PFSK-1 (cell line): Measurements from ENCODE around the gene C1QTNF1.

ENCODE experiments used
- FOXP2 ChIP-seq: optimal IDR thresholded peaks from 2 replicates; pipeline ENCODE3; 2011; ENCODE audit warnings: borderline replicate concordance, control low read depth, inconsistent platforms; ENCODE audit not compliant: insufficient read depth; ENCODE audit errors: extremely low read length, extremely low read depth
- POLR2AphosphoS5 ChIP-seq: IDR thresholded peaks from 2 replicates; pipeline ENCODE4 v1.6.1; 2012; ENCODE audit warnings: low read depth, mild to moderate bottlenecking, control low read depth, low read length, moderate library complexity
- SIN3A ChIP-seq: IDR thresholded peaks from 2 replicates; pipeline ENCODE4 v1.6.1; 2012; ENCODE audit warnings: mild to moderate bottlenecking, low read length, moderate library complexity, borderline replicate concordance; ENCODE audit not compliant: insufficient read depth
- TAF1 ChIP-seq: IDR thresholded peaks from 2 replicates; pipeline ENCODE4 v1.6.1; 2012; ENCODE audit warnings: low read length, control low read depth, borderline replicate concordance; ENCODE audit not compliant: insufficient read depth
- TF ChIP-seq, protein P1 (sequence below), 2 experiments: IDR thresholded peaks; 2 replicates each; pipeline versions ENCODE4 v1.6.1 to v1.8.0; 2011 to 2012; ENCODE audit warnings: low read depth in 2 of 2, low read length in 2 of 2, control low read depth in 1 of 2, inconsistent platforms in 1 of 2, mild to moderate bottlenecking in 1 of 2, moderate library complexity in 1 of 2; ENCODE audit not compliant: insufficient read depth in 1 of 2

Gene C1QTNF1

DNA sequence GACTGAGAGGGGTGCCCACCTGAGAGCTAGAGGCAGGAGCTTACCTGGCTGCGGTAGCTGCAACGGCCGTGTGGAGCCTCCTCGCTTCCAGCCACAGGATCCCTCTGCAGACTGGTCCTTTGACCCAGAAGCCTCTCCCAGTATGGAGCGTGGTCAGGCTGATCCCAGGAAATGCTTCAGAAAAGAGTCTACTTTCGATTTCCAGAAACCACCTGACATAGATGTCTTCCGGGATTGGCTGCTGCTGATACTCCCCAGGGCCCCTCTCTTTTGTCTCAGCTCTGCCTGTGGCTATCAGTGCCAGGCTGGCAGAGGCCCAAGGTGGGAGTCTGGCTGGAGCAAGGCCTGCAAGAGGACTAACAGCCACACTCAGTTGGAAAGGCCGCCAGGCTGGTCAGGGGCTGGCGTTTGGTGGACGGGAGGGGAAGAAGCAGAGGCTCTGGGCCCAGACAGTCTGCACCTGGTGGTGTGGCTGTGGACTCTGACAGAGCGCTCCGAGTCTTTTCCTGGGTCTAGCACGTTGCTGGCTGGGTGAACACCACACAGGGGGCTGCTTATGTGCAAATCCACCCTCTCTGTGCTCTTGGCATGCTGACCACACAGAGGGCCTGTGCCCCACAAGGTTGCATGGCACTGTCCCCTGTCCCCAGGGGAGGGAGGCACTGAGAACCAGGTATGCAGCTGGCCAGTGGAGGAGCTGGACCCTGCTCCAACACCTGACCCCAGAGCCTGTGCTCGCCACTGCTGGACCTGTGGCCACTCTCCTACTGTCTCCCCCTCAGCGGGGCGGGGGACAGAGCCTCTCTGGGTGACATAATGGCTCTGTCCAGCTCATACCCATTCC lies 44.0 kb upstream of the C1QTNF1 start, which contains the start of gene LGALS3BP:
Gene LGALS3BP, minus strand, starts transcription at position 144 of the 844 bp plus-strand sequence. CDS start 2,732 bp downstream, outside the sequence.
- TF ChIP-seq SIN3A: 0 out of 2 replicates have a peak, but pooled peaks have one; percentile 49
- TF ChIP-seq, protein P1, sequence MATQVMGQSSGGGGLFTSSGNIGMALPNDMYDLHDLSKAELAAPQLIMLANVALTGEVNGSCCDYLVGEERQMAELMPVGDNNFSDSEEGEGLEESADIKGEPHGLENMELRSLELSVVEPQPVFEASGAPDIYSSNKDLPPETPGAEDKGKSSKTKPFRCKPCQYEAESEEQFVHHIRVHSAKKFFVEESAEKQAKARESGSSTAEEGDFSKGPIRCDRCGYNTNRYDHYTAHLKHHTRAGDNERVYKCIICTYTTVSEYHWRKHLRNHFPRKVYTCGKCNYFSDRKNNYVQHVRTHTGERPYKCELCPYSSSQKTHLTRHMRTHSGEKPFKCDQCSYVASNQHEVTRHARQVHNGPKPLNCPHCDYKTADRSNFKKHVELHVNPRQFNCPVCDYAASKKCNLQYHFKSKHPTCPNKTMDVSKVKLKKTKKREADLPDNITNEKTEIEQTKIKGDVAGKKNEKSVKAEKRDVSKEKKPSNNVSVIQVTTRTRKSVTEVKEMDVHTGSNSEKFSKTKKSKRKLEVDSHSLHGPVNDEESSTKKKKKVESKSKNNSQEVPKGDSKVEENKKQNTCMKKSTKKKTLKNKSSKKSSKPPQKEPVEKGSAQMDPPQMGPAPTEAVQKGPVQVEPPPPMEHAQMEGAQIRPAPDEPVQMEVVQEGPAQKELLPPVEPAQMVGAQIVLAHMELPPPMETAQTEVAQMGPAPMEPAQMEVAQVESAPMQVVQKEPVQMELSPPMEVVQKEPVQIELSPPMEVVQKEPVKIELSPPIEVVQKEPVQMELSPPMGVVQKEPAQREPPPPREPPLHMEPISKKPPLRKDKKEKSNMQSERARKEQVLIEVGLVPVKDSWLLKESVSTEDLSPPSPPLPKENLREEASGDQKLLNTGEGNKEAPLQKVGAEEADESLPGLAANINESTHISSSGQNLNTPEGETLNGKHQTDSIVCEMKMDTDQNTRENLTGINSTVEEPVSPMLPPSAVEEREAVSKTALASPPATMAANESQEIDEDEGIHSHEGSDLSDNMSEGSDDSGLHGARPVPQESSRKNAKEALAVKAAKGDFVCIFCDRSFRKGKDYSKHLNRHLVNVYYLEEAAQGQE (IDR thresholded peaks at IDR 0.05; ENCODE audit: insufficient read depth in 1 of 2, low read depth in 2 of 2, low read length in 2 of 2): 0 out of 4 replicates have a peak, but pooled peaks of 1 of the 2 experiments have one; percentile 16
- TF ChIP-seq POLR2AphosphoS5: peak; percentile 83; the same call in 1 of the 2 replicates
- TF ChIP-seq TAF1: peak; percentile 88; the same call in 1 of the 2 replicates
- peak; percentile 25 for TF ChIP-seq FOXP2

DNA sequence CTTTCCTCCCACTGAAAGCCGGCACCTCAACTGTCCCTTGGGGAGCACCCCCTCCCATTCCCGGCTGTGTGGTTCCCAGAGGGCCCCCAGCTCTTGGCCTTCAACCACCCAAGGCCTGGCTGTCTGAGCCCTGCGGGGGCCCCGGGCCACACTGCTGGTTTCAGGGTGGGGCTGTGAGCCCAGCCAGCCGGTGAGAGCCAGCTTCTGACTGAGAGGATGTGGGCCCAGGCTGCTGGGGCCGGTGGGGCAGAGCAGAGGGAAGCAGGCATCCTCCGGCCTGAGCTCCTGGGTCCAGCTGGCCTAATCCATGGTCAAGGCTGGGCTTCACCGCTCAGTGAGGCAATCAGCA lies 43.4 kb upstream of the C1QTNF1 start:
- TF ChIP-seq FOXP2: no peak
- TF ChIP-seq POLR2AphosphoS5: no peak
- TF ChIP-seq TAF1: no peak
- no peak for TF ChIP-seq SIN3A
- TF ChIP-seq, protein P1 (IDR thresholded peaks at IDR 0.05; ENCODE audit: insufficient read depth in 1 of 2, low read depth in 2 of 2, low read length in 2 of 2): no peak

DNA sequence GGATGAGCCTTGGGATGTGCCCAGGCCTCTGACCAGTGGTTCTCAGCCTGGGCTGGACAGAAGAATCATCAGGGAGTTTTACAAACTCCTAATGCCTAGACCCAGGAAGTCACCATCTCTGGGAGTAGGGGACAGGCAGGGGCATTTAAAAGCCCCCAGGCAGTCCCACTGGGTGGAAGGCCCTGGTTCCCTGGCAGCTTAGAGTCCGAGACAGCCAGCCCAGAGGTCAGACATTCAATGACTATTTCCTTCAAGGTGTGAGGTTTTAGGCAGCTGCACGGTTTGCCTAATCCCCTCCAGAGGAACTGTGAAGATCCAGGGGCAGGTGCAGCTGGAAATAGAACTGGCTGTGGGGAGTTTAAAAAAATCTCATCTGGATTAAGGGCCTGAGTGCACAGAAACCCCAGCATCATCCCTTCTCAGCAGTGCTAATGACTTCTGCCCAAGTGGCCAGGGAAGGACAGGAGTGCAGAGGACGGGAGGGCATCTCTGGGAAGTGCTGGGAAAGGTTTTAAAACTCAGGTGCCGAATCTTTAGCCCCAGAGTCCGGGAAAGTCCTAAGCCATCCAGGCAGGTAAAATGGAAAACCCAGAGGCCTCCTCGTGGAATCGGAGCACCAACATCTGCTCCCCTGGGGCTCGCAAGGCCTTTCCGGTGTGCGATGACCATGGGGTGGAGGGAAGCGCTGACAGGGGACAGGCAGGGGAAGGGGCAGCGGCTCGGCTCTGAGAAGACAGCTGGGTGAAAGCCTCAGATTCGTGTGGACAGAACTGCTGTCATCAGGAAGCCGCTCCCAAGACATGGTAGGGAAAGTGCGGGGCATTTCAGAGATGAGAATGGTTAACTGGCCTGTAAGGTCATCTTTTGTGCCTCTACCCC lies 42.7 kb upstream of the C1QTNF1 start:
- TF ChIP-seq SIN3A: no peak
- TF ChIP-seq POLR2AphosphoS5: no peak
- no peak for TF ChIP-seq FOXP2
- no peak for TF ChIP-seq TAF1
- TF ChIP-seq, protein P1 (IDR thresholded peaks at IDR 0.05; ENCODE audit: insufficient read depth in 1 of 2, low read depth in 2 of 2, low read length in 2 of 2): no peak

DNA sequence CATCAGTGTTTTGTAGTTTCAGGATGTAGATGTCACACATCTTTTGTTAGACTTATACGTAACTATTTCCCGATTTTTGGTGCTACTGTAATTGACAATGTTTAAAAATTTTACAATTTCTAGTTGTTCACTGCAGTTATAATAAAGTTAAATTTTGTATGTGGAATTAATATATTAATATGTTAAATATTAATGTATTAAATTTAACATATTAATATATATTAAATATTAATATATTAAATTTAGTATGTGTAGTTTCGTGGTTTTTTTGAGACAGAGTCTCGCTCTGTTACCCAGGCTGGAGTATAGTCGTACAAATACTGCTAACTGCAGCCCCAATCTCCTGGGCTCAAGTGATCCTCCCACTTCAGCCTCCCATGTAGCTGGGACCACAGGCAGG lies 38.6 kb upstream of the C1QTNF1 start:
- TF ChIP-seq, protein P1 (IDR thresholded peaks at IDR 0.05; ENCODE audit: insufficient read depth in 1 of 2, low read depth in 2 of 2, low read length in 2 of 2): no peak
- TF ChIP-seq TAF1 (no peak), FOXP2 (no peak), SIN3A (no peak), POLR2AphosphoS5 (no peak)
